Panc1 (cell line): ENCODE measurements around the gene CHRD. TPM values are rescaled to one million over a fixed set of nuclear protein-coding genes. Genes with fewer than 3 reads are reported as not detected.

ENCODE experiments used
- ATAC-seq: fragments of 200-7000 bp; cut with Tn5 transposase; 2 replicates; pipeline ENCODE4 v1.9.1; 2020; ENCODE audit warnings: mild to moderate bottlenecking, moderate library complexity
- BruUV-seq: library from RNA; stranded (reverse); fragments of 400-500 nt; replicated peaks from 2 replicates; lab custom pipeline; 2021; lab: Mats Ljungman, UMichigan
- CTCF ChIA-PET: fragments of 300-600 bp; sonication (Branson Sonifier 250); formaldehyde crosslinking; loops from one replicate; lab custom pipeline; 2022; ENCODE audit warnings: antibody characterized with exemption; lab: Charles Lee
- POLR2A ChIA-PET: fragments of 300-600 bp; sonication (Branson Sonifier 250); formaldehyde crosslinking; loops from one replicate; lab custom pipeline; 2022; ENCODE audit warnings: antibody characterized with exemption; lab: Charles Lee
- DNase-seq: peaks from one replicate; pipeline ENCODE4 v3.0.0-alpha.2; 2010; ENCODE audit warnings: low read depth, low spot score
- H3K27ac ChIP-seq: 2 replicates; pipeline ENCODE4 v1.5.1; 2011; ENCODE audit warnings: mild to moderate bottlenecking, low read length, inconsistent platforms
- H3K27me3 ChIP-seq: fragments of 200-500 bp; sonication (Bioruptor generic); 2 replicates; pipeline ENCODE4 v1.6.0; 2014; ENCODE audit warnings: low read length, inconsistent platforms; ENCODE audit not compliant: control insufficient read depth, insufficient read depth
- H3K36me3 ChIP-seq: fragments of 200-500 bp; sonication (Bioruptor generic); 2 replicates; pipeline ENCODE4 v1.5.1; 2014; ENCODE audit warnings: inconsistent platforms, mild to moderate bottlenecking, low read length, moderate library complexity; ENCODE audit not compliant: control insufficient read depth, insufficient read depth
- H3K4me1 ChIP-seq: 2 replicates; pipeline ENCODE4 v1.5.1; 2011; ENCODE audit warnings: inconsistent platforms, mild to moderate bottlenecking, low read length, moderate library complexity; ENCODE audit not compliant: control insufficient read depth, insufficient read depth
- H3K4me3 ChIP-seq, 2 experiments: 2 replicates each; pipeline ENCODE4 v1.5.1; 2011 to 2012; ENCODE audit warnings: low read depth in 2 of 2, low read length in 2 of 2, mild to moderate bottlenecking in 2 of 2, inconsistent platforms in 1 of 2, moderate library complexity in 1 of 2
- H3K9me3 ChIP-seq: fragments of 200-500 bp; sonication (Bioruptor generic); 2 replicates; pipeline ENCODE4 v1.5.1; 2014; ENCODE audit warnings: low read depth, mild to moderate bottlenecking, inconsistent platforms, low read length, moderate library complexity; ENCODE audit not compliant: control insufficient read depth, insufficient read depth
- CTCF ChIP-seq: fragments of 450-650 bp; IDR thresholded peaks from 2 replicates; pipeline ENCODE4 v1.5.1; 2017; ENCODE audit warnings: mild to moderate bottlenecking
- POLR2AphosphoS5 ChIP-seq: IDR thresholded peaks from 2 replicates; pipeline ENCODE4 v1.6.1; 2012; ENCODE audit warnings: mild to moderate bottlenecking, low read depth, low read length, moderate library complexity
- REST ChIP-seq, 2 experiments: IDR thresholded peaks; 2 replicates each; pipeline ENCODE4 v1.6.1; 2011 to 2012; ENCODE audit warnings: low read depth in 2 of 2, control low read depth in 1 of 2, low read length in 1 of 2, mild to moderate bottlenecking in 1 of 2, moderate library complexity in 1 of 2; ENCODE audit not compliant: insufficient read depth in 1 of 2
- SIN3A ChIP-seq: IDR thresholded peaks from 2 replicates; pipeline ENCODE4 v1.6.1; 2012; ENCODE audit warnings: low read depth, mild to moderate bottlenecking, low read length, moderate library complexity, borderline replicate concordance; ENCODE audit not compliant: insufficient read depth
- TCF7L2 ChIP-seq: IDR thresholded peaks from 2 replicates; pipeline ENCODE4 v1.6.1; 2011; ENCODE audit warnings: mild to moderate bottlenecking, low read depth, low read length, inconsistent platforms
- in situ Hi-C: cut with HindIII; loops from 2 replicates; pipeline ENCODE4 v1.10.0; 2016; ENCODE audit warnings: low sequenced_read_pairs, low pct_unique_long_range_greater_than_20kb
- intact Hi-C: fragments of 100-400 bp; cut with micrococcal nuclease; formaldehyde crosslinking; loops from one replicate; pipeline ENCODE4 v1.10.0; 2022; ENCODE audit not compliant: unreplicated experiment
- total RNA-seq: library from RNA; stranded (reverse); gene quantifications from one replicate; pipeline ENCODE4 v1.2.1, GENCODE V29; 2021; ENCODE audit not compliant: unreplicated experiment

Gene CHRD
- total RNA-seq, 1 experiment from 2014 or later = 1.4 TPM

DNA sequence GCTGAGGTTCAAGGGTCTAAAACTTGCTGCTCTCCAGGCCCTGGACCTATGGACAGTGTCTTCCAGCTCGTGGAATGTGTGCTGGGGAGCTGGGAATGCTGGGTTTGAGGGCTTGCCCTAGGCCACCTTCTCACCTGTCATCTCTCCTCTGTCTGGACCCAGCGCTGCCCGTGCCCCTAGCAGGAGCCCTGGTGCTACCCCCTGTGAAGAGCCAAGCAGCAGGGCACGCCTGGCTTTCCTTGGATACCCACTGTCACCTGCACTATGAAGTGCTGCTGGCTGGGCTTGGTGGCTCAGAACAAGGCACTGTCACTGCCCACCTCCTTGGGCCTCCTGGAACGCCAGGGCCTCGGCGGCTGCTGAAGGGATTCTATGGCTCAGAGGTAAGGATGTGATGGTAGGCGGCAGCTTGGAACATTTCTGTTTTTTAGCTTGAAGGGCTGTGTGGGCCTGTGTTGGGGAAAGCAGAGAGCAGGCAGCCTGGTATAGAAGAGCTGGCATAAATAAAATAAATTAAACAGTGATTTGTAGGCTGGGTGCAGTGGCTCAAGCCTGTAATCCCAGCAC is 5.1 kb downstream of the CHRD start:
- CTCF ChIA-PET = interaction anchor here (0.7 to 1.0 kb wide), 2 partner anchors 13 to 152 kb away, joined by 3 to 13 read pairs; no protein-coding TSS in a partner anchor
- intact Hi-C loops (no loop called here), in situ Hi-C loops (no loop called here)
- Histone ChIP-seq H3K9me3 (no peaks in the 10 kb centered on the region), H3K27me3 (peaks cover 4% of the 10 kb centered on the region; the same call in 1 of the 2 replicates), H3K36me3 (no peaks in the 10 kb centered on the region), H3K4me1 (no peaks in the 10 kb centered on the region), H3K27ac (no peak overlapping the region), H3K4me3 (no peak overlapping the region)
- TF ChIP-seq SIN3A (no peak), CTCF (no peak), TCF7L2 (no peak), POLR2AphosphoS5 (no peak), REST (IDR thresholded peaks at IDR 0.05; ENCODE audit: insufficient read depth in 1 of 2, low read depth in 2 of 2, low read length in 1 of 2) (no peak)
- DNase-seq = no peak
- ATAC-seq = no peak
- POLR2A ChIA-PET = no interaction called here
- BruUV-seq = no TSS peak

DNA sequence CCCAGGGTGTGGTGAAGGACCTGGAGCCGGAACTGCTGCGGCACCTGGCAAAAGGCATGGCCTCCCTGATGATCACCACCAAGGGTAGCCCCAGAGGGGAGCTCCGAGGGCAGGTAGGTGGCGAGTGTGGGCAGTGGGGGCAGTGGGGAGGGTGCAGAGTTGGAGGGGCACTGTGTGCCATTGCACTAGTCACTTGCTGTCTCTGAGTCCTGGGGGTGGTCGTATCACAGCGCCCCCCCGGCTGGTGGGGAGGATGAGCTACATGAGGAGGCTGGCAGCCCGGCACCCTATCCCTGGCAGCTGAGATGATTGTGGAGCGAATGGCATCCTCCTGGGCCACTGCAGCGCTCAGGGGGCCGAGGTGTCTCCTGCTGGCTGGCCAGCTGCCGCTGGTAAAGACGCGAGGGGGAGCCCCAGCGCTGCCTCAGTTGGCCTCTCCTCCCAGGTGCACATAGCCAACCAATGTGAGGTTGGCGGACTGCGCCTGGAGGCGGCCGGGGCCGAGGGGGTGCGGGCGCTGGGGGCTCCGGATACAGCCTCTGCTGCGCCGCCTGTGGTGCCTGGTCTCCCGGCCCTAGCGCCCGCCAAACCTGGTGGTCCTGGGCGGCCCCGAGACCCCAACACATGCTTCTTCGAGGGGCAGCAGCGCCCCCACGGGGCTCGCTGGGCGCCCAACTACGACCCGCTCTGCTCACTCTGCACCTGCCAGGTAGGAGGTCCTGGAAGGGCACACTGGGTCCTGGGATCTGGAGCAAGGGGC is 6.4 kb downstream of the CHRD start:
- CTCF ChIA-PET = interaction anchor here (0.6 to 1.0 kb wide), 2 partner anchors 15 to 214 kb away, joined by 3 to 4 read pairs; no protein-coding TSS in a partner anchor
- BruUV-seq = no TSS peak
- Histone ChIP-seq H3K4me1 (no peaks in the 10 kb centered on the region), H3K27me3 (no peaks in the 10 kb centered on the region), H3K27ac (no peak overlapping the region), H3K9me3 (no peaks in the 10 kb centered on the region), H3K4me3 (no peak overlapping the region), H3K36me3 (no peaks in the 10 kb centered on the region)
- in situ Hi-C loops = no loop called here
- no peak for TF ChIP-seq TCF7L2
- POLR2A ChIA-PET = interaction anchor here (0.6 kb wide), 2 partner anchors 198 to 1093 kb away, joined by 6 to 10 read pairs; no protein-coding TSS in a partner anchor
- DNase-seq (no peak), ATAC-seq (no peak)
- intact Hi-C loops = no loop called here
